Peyer's patch (tissue), 4 donors: Measurements from ENCODE around the gene LSR.

Experiments
- POLR2A ChIP-seq, 2 donors: fragments of 450-650 bp; IDR thresholded peaks; one replicate each; pipeline ENCODE4 v1.5.1; 2017; ENCODE audit warnings: antibody characterized with exemption in 2 of 2, mild to moderate bottlenecking in 2 of 2, moderate library complexity in 2 of 2
- TF ChIP-seq, protein P1 (sequence below), 6 experiments: fragments of 450-650 bp in 4 of 6; fragments of 200-600 bp in 2 of 6; sonication (generic) in 1 of 6; IDR thresholded peaks; one replicate each; pipeline ENCODE4 v1.5.1; 2017 to 2019; ENCODE audit warnings: antibody characterized with exemption in 6 of 6, mild to moderate bottlenecking in 3 of 6, moderate library complexity in 1 of 6

GRCh38 chr19:35316560-35316959 lies 67.8 kb downstream of the LSR start:
- TF ChIP-seq, protein P1, sequence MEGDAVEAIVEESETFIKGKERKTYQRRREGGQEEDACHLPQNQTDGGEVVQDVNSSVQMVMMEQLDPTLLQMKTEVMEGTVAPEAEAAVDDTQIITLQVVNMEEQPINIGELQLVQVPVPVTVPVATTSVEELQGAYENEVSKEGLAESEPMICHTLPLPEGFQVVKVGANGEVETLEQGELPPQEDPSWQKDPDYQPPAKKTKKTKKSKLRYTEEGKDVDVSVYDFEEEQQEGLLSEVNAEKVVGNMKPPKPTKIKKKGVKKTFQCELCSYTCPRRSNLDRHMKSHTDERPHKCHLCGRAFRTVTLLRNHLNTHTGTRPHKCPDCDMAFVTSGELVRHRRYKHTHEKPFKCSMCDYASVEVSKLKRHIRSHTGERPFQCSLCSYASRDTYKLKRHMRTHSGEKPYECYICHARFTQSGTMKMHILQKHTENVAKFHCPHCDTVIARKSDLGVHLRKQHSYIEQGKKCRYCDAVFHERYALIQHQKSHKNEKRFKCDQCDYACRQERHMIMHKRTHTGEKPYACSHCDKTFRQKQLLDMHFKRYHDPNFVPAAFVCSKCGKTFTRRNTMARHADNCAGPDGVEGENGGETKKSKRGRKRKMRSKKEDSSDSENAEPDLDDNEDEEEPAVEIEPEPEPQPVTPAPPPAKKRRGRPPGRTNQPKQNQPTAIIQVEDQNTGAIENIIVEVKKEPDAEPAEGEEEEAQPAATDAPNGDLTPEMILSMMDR (IDR thresholded peaks at IDR 0.05): no peak
- no peak for TF ChIP-seq POLR2A (IDR thresholded peaks at IDR 0.05)
